K562 (cell line): Measurements from ENCODE around the gene LGALS7B. TPM values are rescaled to one million over a fixed set of nuclear protein-coding genes. Genes with fewer than 3 reads are reported as not detected.

Experiments
- ATAC-seq: fragments of 200-7000 bp; cut with Tn5 transposase; 3 replicates; pipeline ENCODE4 v1.9.1; 2020; ENCODE audit warnings: moderate library complexity
- BruUV-seq: library from RNA; stranded (reverse); fragments of 400-500 nt; replicated peaks from 2 replicates; lab custom pipeline; 2021; lab: Mats Ljungman, UMichigan
- CTCF ChIA-PET: fragments of 300-600 bp; formaldehyde crosslinking; extraction: SDS; loops from one replicate; lab custom pipeline; 2021; ENCODE audit warnings: low intra/inter-chr PET ratio; lab: Yijun Ruan, JAX
- POLR2A ChIA-PET: fragments of 300-600, 350-650 bp; sonication (Branson Sonifier 250); formaldehyde crosslinking; extraction: SDS; loops from one replicate; lab custom pipeline; 2021; ENCODE audit warnings: antibody characterized with exemption, inconsistent platforms; lab: Yijun Ruan, JAX
- DNase-seq, 4 experiments: peaks; one replicate each; pipeline versions ENCODE4 v3.0.0 to v3.0.0-alpha.2; 2011 to 2018; ENCODE audit warnings: low spot score in 3 of 4, mixed read lengths in 3 of 4; ENCODE audit errors: extremely low read depth in 1 of 4
- FAIRE-seq: peaks from 2 replicates; lab custom pipeline; 2011; peaks lifted over from hg19 to GRCh38; lab: Jason Lieb, UNC
- H2AFZ ChIP-seq: 2 replicates; pipeline ENCODE4 v1.6.0; 2011; ENCODE audit warnings: low read depth, low read length, control low read depth, inconsistent platforms
- H3K27ac ChIP-seq: fragments of 200-600 bp; 3 replicates; pipeline ENCODE4 v1.8.0; 2011; ENCODE audit warnings: low read depth, mild to moderate bottlenecking, control low read depth, inconsistent platforms, low read length, moderate library complexity, mixed read lengths; ENCODE audit errors: extremely low read depth
- H3K27me3 ChIP-seq, 2 experiments: fragments of 300-600 bp in 1 of 2; 2 replicates in 1 of 2; 3 replicates in 1 of 2; pipeline versions ENCODE4 v1.6.0 to v1.8.0; 2011; ENCODE audit warnings: inconsistent platforms in 2 of 2, low read length in 2 of 2, mild to moderate bottlenecking in 1 of 2, mixed read lengths in 1 of 2, moderate library complexity in 1 of 2; ENCODE audit not compliant: control insufficient read depth in 2 of 2, insufficient read depth in 2 of 2
- H3K36me3 ChIP-seq: fragments of 300-600 bp; 3 replicates; pipeline ENCODE4 v1.8.0; 2011; ENCODE audit warnings: mild to moderate bottlenecking, low read length, inconsistent platforms; ENCODE audit not compliant: control insufficient read depth, insufficient read depth
- H3K4me1 ChIP-seq, 2 experiments: fragments of 200-600 bp in 1 of 2; replicated peaks in 1 of 2; 2 replicates in 1 of 2; 3 replicates in 1 of 2; pipeline versions ENCODE4 v1.5.1 to v1.8.0; 2011; ENCODE audit warnings: inconsistent platforms in 2 of 2, low read length in 2 of 2, mild to moderate bottlenecking in 1 of 2, mixed read lengths in 1 of 2, moderate library complexity in 1 of 2; ENCODE audit not compliant: control insufficient read depth in 2 of 2, insufficient read depth in 2 of 2
- H3K4me2 ChIP-seq: 2 replicates; pipeline ENCODE4 v1.6.1; 2011; ENCODE audit warnings: low read length, control low read depth, inconsistent platforms, mixed read lengths; ENCODE audit not compliant: insufficient read depth
- H3K4me3 ChIP-seq: fragments of 200-600 bp; sonication (generic), shearing (Covaris generic); 2 replicates; pipeline ENCODE4 v1.5.1; 2016; ENCODE audit warnings: control low read depth, inconsistent platforms
- H3K79me2 ChIP-seq: fragments of 200-600 bp; 3 replicates; pipeline ENCODE4 v1.8.0; 2011; ENCODE audit warnings: low read length, inconsistent platforms; ENCODE audit not compliant: control insufficient read depth, insufficient read depth
- H3K9ac ChIP-seq, 2 experiments: 2 replicates each; pipeline versions ENCODE4 v1.6.0 to v1.6.1; 2011; ENCODE audit warnings: low read depth in 2 of 2, low read length in 2 of 2, control low read depth in 1 of 2, inconsistent platforms in 1 of 2, mild to moderate bottlenecking in 1 of 2, mixed read lengths in 1 of 2; ENCODE audit not compliant: insufficient read depth in 1 of 2
- H3K9me1 ChIP-seq: one replicate; pipeline ENCODE4 v1.6.0; 2011; ENCODE audit warnings: inconsistent platforms, mild to moderate bottlenecking, low read length, moderate library complexity; ENCODE audit not compliant: control insufficient read depth, insufficient read depth
- H3K9me3 ChIP-seq: replicated peaks from 2 replicates; pipeline ENCODE4 v1.5.1; 2011; ENCODE audit warnings: low read depth, low read length, inconsistent platforms; ENCODE audit not compliant: control insufficient read depth, insufficient read depth
- H4K20me1 ChIP-seq: replicated peaks from 2 replicates; pipeline ENCODE4 v1.6.1; 2011; ENCODE audit warnings: low read length, inconsistent platforms, mixed read lengths; ENCODE audit not compliant: control insufficient read depth, insufficient read depth
- CBX2 ChIP-seq: fragments of 200-600 bp; sonication (generic); IDR thresholded peaks from one replicate; pipeline ENCODE4 v1.6.1; 2012; ENCODE audit warnings: mild to moderate bottlenecking, low read length, inconsistent platforms; ENCODE audit not compliant: insufficient read depth, poor library complexity, severe bottlenecking
- NR2C2 ChIP-seq, 2 experiments: fragments of 200-800 bp in 1 of 2; sonication (Bioruptor generic) in 1 of 2; sonication (generic) in 1 of 2; formaldehyde crosslinking in 1 of 2; IDR thresholded peaks; 2 replicates each; pipeline versions ENCODE4 v1.6.1 to v1.8.0; 2016 to 2022; ENCODE audit warnings: mild to moderate bottlenecking in 1 of 2, missing compliant biosample characterization in 1 of 2, missing genetic modification characterization in 1 of 2, missing genetic modification reagents in 1 of 2
- TOE1 ChIP-seq, 2 experiments: fragments of 450-650 bp in 1 of 2; sonication (generic) in 1 of 2; formaldehyde crosslinking in 1 of 2; IDR thresholded peaks; 2 replicates each; pipeline versions ENCODE4 v1.7.1 to v1.8.0; 2016 to 2022; ENCODE audit warnings: borderline replicate concordance in 2 of 2, mild to moderate bottlenecking in 2 of 2, antibody characterized with exemption in 1 of 2, inconsistent platforms in 1 of 2, low read depth in 1 of 2, missing genetic modification reagents in 1 of 2, moderate library complexity in 1 of 2
- WGBS: fragments of 100-300 bp; shearing (Covaris generic); methylation state at CpG from one replicate; pipeline ENCODE4 v1.1.6; 2016; ENCODE audit warnings: low coverage, mixed read lengths; ENCODE audit not compliant: insufficient coverage; ENCODE audit errors: missing lambda C conversion rate; 5-methylcytosine and 5-hydroxymethylcytosine counted together
- in situ Hi-C: fragments of 300-500 bp; cut with MboI; formaldehyde crosslinking; loops from 4 replicates; pipeline ENCODE4 v1.15.0; 2018; ENCODE audit warnings: inconsistent platforms, mixed read lengths
- intact Hi-C: fragments of 100-400 bp; cut with micrococcal nuclease; formaldehyde crosslinking; loops from 2 replicates; pipeline ENCODE4 v1.14.2; 2022
- polyA plus RNA-seq, 8 experiments: library from polyadenylated mRNA; depleted of rRNA in 4 of 8; stranded (reverse) in 5 of 8; unstranded in 3 of 8; fragments of >200 nt; fragmentation: Nextera tagmentation in 2 of 8; fragmentation: Illumina TruSeq in 1 of 8; extraction: Ambion mirVana in 2 of 8; extraction: Trizol in 1 of 8; gene quantifications; 2 replicates each; pipeline versions ENCODE4 v1.2.1 to v1.2.3, GENCODE V29; 2011 to 2014; ENCODE audit warnings: inconsistent platforms in 1 of 8, missing spikeins in 1 of 8
- total RNA-seq, 7 experiments: library from RNA; depleted of rRNA in 6 of 7; stranded (reverse); fragments of >200 nt in 6 of 7; fragmentation: Illumina TruSeq in 2 of 7; extraction: Trizol in 2 of 7; gene quantifications; 2 replicates each; pipeline versions ENCODE4 v1.2.1 to v1.2.3, GENCODE V29; 2011 to 2021; ENCODE audit warnings: low replicate concordance in 1 of 7
- TF ChIP-seq, protein P1 (sequence below), 2 experiments: fragments of 450-650 bp in 1 of 2; sonication (generic) in 1 of 2; formaldehyde crosslinking; conservative IDR thresholded peaks; 2 replicates each; pipeline versions ENCODE4 v1.4.0 to v1.8.1; 2020 to 2022; ENCODE audit warnings: mild to moderate bottlenecking in 1 of 2, missing genetic modification reagents in 1 of 2
- TF ChIP-seq, protein P2 (sequence below), 2 experiments: fragments of 450-650 bp; IDR thresholded peaks; 2 replicates each; pipeline ENCODE4 v1.6.1; 2018; ENCODE audit warnings: mild to moderate bottlenecking in 2 of 2, low read depth in 1 of 2; ENCODE audit not compliant: partially characterized antibody in 2 of 2

LGALS7B gene
- total and polyA plus RNA-seq, 9 of the 15 experiments (the other 6 are each of a cell fraction or from before 2014, with no cell fraction given), result not detected

DNA sequence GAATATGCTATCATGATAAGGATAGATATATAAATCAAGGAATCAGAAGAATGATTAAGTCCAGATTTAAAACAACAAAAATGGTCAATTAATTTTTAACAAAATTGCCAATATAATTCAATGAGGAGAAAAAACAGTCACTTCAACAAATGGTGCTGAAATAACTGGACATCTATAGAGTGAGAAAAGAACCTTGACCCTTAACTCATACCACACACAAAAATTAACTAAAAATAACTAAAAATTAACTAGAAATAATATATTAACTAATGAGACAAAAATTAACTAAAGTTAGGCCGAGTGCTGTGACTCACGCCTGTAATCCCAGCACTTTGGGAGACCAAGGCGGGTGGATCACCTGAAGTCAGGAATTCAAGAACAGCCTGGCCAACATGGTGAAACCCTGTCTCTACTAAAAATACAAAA lies 25.2 kb upstream of the LGALS7B start (continued):
- TF ChIP-seq CBX2, result no peak
- TF ChIP-seq NR2C2 (CRISPR knock-in tag; IDR thresholded peaks at IDR 0.05), result no peak
- no peak for TF ChIP-seq NR2C2 (tag; IDR thresholded peaks at IDR 0.05)
- TF ChIP-seq, protein P1, sequence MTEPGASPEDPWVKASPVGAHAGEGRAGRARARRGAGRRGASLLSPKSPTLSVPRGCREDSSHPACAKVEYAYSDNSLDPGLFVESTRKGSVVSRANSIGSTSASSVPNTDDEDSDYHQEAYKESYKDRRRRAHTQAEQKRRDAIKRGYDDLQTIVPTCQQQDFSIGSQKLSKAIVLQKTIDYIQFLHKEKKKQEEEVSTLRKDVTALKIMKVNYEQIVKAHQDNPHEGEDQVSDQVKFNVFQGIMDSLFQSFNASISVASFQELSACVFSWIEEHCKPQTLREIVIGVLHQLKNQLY (CRISPR knock-in tag; conservative IDR thresholded peaks at IDR 0.05), result no peak

DNA sequence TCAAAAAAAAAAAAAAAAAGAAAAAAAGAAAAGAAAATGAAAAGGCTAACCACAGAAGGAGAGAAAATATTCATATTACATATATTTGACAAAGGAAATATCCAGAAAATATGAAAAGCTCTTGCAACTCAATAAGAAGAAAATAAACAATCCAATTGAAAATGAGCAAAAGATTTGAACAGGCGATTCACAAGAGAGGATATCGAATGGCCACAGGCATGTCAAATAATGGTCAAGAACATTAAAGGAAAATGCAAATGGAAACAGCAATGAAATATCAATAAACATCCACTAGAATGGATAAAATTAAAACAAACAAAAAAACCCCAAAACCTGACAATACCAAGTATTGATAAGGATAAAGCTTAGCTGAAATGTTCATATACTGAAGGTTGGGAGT lies 23.8 kb upstream of the LGALS7B start:
- TF ChIP-seq, protein P2, sequence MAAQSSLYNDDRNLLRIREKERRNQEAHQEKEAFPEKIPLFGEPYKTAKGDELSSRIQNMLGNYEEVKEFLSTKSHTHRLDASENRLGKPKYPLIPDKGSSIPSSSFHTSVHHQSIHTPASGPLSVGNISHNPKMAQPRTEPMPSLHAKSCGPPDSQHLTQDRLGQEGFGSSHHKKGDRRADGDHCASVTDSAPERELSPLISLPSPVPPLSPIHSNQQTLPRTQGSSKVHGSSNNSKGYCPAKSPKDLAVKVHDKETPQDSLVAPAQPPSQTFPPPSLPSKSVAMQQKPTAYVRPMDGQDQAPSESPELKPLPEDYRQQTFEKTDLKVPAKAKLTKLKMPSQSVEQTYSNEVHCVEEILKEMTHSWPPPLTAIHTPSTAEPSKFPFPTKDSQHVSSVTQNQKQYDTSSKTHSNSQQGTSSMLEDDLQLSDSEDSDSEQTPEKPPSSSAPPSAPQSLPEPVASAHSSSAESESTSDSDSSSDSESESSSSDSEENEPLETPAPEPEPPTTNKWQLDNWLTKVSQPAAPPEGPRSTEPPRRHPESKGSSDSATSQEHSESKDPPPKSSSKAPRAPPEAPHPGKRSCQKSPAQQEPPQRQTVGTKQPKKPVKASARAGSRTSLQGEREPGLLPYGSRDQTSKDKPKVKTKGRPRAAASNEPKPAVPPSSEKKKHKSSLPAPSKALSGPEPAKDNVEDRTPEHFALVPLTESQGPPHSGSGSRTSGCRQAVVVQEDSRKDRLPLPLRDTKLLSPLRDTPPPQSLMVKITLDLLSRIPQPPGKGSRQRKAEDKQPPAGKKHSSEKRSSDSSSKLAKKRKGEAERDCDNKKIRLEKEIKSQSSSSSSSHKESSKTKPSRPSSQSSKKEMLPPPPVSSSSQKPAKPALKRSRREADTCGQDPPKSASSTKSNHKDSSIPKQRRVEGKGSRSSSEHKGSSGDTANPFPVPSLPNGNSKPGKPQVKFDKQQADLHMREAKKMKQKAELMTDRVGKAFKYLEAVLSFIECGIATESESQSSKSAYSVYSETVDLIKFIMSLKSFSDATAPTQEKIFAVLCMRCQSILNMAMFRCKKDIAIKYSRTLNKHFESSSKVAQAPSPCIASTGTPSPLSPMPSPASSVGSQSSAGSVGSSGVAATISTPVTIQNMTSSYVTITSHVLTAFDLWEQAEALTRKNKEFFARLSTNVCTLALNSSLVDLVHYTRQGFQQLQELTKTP (IDR thresholded peaks at IDR 0.05; ENCODE audit: low read depth in 1 of 2, partially characterized antibody in 2 of 2), result peak in 1 of 2 experiments; percentile 99
- TF ChIP-seq TOE1 (IDR thresholded peaks at IDR 0.05; ENCODE audit: borderline replicate concordance), result no peak
- no peak for TF ChIP-seq TOE1 (CRISPR knock-in tag; IDR thresholded peaks at IDR 0.05; ENCODE audit: borderline replicate concordance, low read depth)
- Histone ChIP-seq H3K79me2 (no peaks in the 10 kb centered on the region), H3K9me3 (no peaks in the 10 kb centered on the region), H3K4me3 (no peak overlapping the region), H4K20me1 (no peaks in the 10 kb centered on the region), H3K9me1 (no peaks in the 10 kb centered on the region), H3K36me3 (no peaks in the 10 kb centered on the region), H3K4me1 (peaks cover 0 to 8% of the 10 kb centered on the region in 2 experiments; a peak in 2 of 5 replicates), H3K27ac (no peak overlapping the region), H3K9ac (no peak overlapping the region), H2AFZ (no peak overlapping the region), H3K27me3 (no peaks in the 10 kb centered on the region), H3K4me2 (no peak overlapping the region)
- WGBS, result 86% methylated on average over 2 of the region's 2 CpGs
- CTCF ChIA-PET, result no interaction called here
- POLR2A ChIA-PET, result no interaction called here
- BruUV-seq, result no TSS peak
- no peak for FAIRE-seq
- intact Hi-C loops, result no loop called here
- DNase-seq, result no peak
- in situ Hi-C loops, result no loop called here
- no peak for ATAC-seq
